GM23338 (cell line): ENCODE data around the gene SREK1IP1. TPM values are rescaled to one million over a fixed set of nuclear protein-coding genes. Genes with fewer than 3 reads are reported as not detected.

Experiments used
- ATAC-seq: fragments of 200-7000 bp; cut with Tn5 transposase; 3 replicates; pipeline ENCODE4 v1.9.1; 2020
- DNase-seq: peaks from one replicate; pipeline ENCODE4 v3.0.0-alpha.2; 2015; ENCODE audit warnings: low spot score
- H2AFZ ChIP-seq: fragments of 200-600 bp; sonication (generic); 2 replicates; pipeline ENCODE4 v1.8.0; 2016; ENCODE audit warnings: antibody characterized with exemption, mild to moderate bottlenecking, moderate library complexity
- H3F3A ChIP-seq: fragments of 200-600 bp; sonication (generic); replicated peaks from 2 replicates; pipeline ENCODE4 v1.8.0; 2017; ENCODE audit warnings: antibody characterized with exemption, mixed run types, low read depth
- H3K27ac ChIP-seq: fragments of 200-600 bp; sonication (generic); 2 replicates; pipeline ENCODE4 v1.6.1; 2016; ENCODE audit warnings: low read depth
- H3K27me3 ChIP-seq: fragments of 200-600 bp; sonication (generic); 2 replicates; pipeline ENCODE4 v1.8.0; 2016; ENCODE audit warnings: mild to moderate bottlenecking, mixed run types, moderate library complexity; ENCODE audit not compliant: insufficient read depth
- H3K36me3 ChIP-seq: fragments of 200-600 bp; sonication (generic); 2 replicates; pipeline ENCODE4 v1.8.0; 2016; ENCODE audit warnings: mild to moderate bottlenecking; ENCODE audit not compliant: insufficient read depth
- H3K4me1 ChIP-seq: fragments of 200-600 bp; sonication (generic); 2 replicates; pipeline ENCODE4 v1.8.0; 2016; ENCODE audit warnings: mild to moderate bottlenecking, moderate library complexity; ENCODE audit not compliant: insufficient read depth
- H3K4me2 ChIP-seq: fragments of 200-600 bp; sonication (generic); 2 replicates; pipeline ENCODE4 v1.7.1; 2017; ENCODE audit warnings: mixed run types
- H3K4me3 ChIP-seq: fragments of 200-600 bp; sonication (generic); 2 replicates; pipeline ENCODE4 v1.6.1; 2016; ENCODE audit warnings: mixed run types
- H3K79me2 ChIP-seq: fragments of 200-600 bp; sonication (generic); replicated peaks from 2 replicates; pipeline ENCODE4 v1.8.0; 2017; ENCODE audit warnings: mild to moderate bottlenecking; ENCODE audit not compliant: insufficient read depth
- H3K9me2 ChIP-seq: fragments of 200-600 bp; sonication (generic); 2 replicates; pipeline ENCODE4 v1.8.0; 2017; ENCODE audit not compliant: insufficient read depth
- H4K20me1 ChIP-seq: fragments of 200-600 bp; sonication (generic); replicated peaks from 2 replicates; pipeline ENCODE4 v1.8.0; 2017; ENCODE audit warnings: mild to moderate bottlenecking; ENCODE audit not compliant: insufficient read depth
- H3K27ac Mint-ChIP-seq: 2 replicates; pipeline ENCODE4 v1.8.0; 2020; ENCODE audit warnings: inconsistent platforms, mild to moderate bottlenecking, moderate library complexity, mixed read lengths
- H3K27me3 Mint-ChIP-seq: 3 replicates; pipeline ENCODE4 v1.8.0; 2022; ENCODE audit warnings: low read depth, mild to moderate bottlenecking, moderate library complexity, mixed read lengths, inconsistent platforms; ENCODE audit not compliant: insufficient read depth, poor library complexity
- H3K36me3 Mint-ChIP-seq: 3 replicates; pipeline ENCODE4 v1.8.0; 2021; ENCODE audit warnings: low read depth, mild to moderate bottlenecking, inconsistent platforms, moderate library complexity, mixed read lengths
- H3K4me1 Mint-ChIP-seq: 3 replicates; pipeline ENCODE4 v1.8.0; 2020; ENCODE audit warnings: mild to moderate bottlenecking, inconsistent platforms, mixed read lengths
- H3K4me3 Mint-ChIP-seq: 3 replicates; pipeline ENCODE4 v1.8.0; 2021; ENCODE audit warnings: moderate library complexity, mild to moderate bottlenecking, inconsistent platforms, mixed read lengths
- H3K9me3 Mint-ChIP-seq: 3 replicates; pipeline ENCODE4 v1.8.0; 2020; ENCODE audit warnings: moderate library complexity, mild to moderate bottlenecking, inconsistent platforms, mixed read lengths
- CREB1 ChIP-seq: fragments of 250-450 bp; sonication (Bioruptor Pico); IDR thresholded peaks from 2 replicates; pipeline ENCODE4 v1.5.0; 2020; ENCODE audit warnings: low read depth, mild to moderate bottlenecking, moderate library complexity
- EZH2 ChIP-seq: fragments of 200-600 bp; sonication (generic); IDR thresholded peaks from one replicate; pipeline ENCODE4 v1.8.0; 2017; ENCODE audit warnings: antibody characterized with exemption, mild to moderate bottlenecking, low read depth; ENCODE audit not compliant: unreplicated experiment
- EZH2phosphoT487 ChIP-seq: fragments of 200-600 bp; sonication (generic); IDR thresholded peaks from one replicate; pipeline ENCODE4 v1.8.1; 2018; ENCODE audit warnings: antibody characterized with exemption; ENCODE audit not compliant: unreplicated experiment
- JUNB ChIP-seq: IDR thresholded peaks from one replicate; pipeline ENCODE4 v1.6.1; 2016; ENCODE audit warnings: antibody characterized with exemption; ENCODE audit not compliant: unreplicated experiment
- NANOG ChIP-seq: IDR thresholded peaks from 2 replicates; pipeline ENCODE4 v1.6.1; 2016; ENCODE audit warnings: antibody characterized with exemption, borderline replicate concordance
- POLR2AphosphoS5 ChIP-seq: IDR thresholded peaks from 2 replicates; pipeline ENCODE4 v1.6.1; 2016; ENCODE audit warnings: antibody characterized with exemption, low read depth
- STAT1 ChIP-seq: IDR thresholded peaks from one replicate; pipeline ENCODE4 v1.6.1; 2016; ENCODE audit warnings: antibody characterized with exemption; ENCODE audit not compliant: unreplicated experiment
- ZNF114 ChIP-seq: fragments of 250-450 bp; sonication (Bioruptor Pico); IDR thresholded peaks from 2 replicates; pipeline ENCODE4 v1.5.0; 2020; ENCODE audit warnings: mild to moderate bottlenecking, moderate library complexity
- ZNF331 ChIP-seq: fragments of 250-450 bp; sonication (Bioruptor Pico); IDR thresholded peaks from 2 replicates; pipeline ENCODE4 v1.5.0; 2020; ENCODE audit warnings: low read depth, mild to moderate bottlenecking, moderate library complexity
- ZNF462 ChIP-seq: fragments of 250-450 bp; sonication (Bioruptor Pico); IDR thresholded peaks from 2 replicates; pipeline ENCODE4 v1.5.0; 2020; ENCODE audit warnings: mild to moderate bottlenecking, moderate library complexity
- polyA plus RNA-seq: library from polyadenylated mRNA; unstranded; fragments of >200 nt; fragmentation: Nextera tagmentation; extraction: Ambion mirVana; gene quantifications from 2 replicates; pipeline ENCODE4 v1.2.1, GENCODE V29; 2016
- total RNA-seq: library from RNA; depleted of rRNA; stranded (reverse); fragments of >200 nt; shearing (Covaris generic); gene quantifications from 2 replicates; pipeline ENCODE4 v1.2.3, GENCODE V29; 2014
- TF ChIP-seq, protein P1 (sequence below): IDR thresholded peaks from 2 replicates; pipeline ENCODE4 v1.6.1; 2016; ENCODE audit warnings: antibody characterized with exemption
- TF ChIP-seq, protein P2 (sequence below): IDR thresholded peaks from one replicate; pipeline ENCODE4 v1.6.1; 2018; ENCODE audit warnings: antibody characterized with exemption; ENCODE audit not compliant: unreplicated experiment
- TF ChIP-seq, protein P3 (sequence below), 2 experiments: fragments of 200-600 bp in 1 of 2; sonication (generic) in 1 of 2; conservative IDR thresholded peaks; 2 replicates each; pipeline versions ENCODE4 v1.5.1 to v1.6.1; 2016 to 2017; ENCODE audit warnings: antibody characterized with exemption in 2 of 2, low read depth in 2 of 2, mild to moderate bottlenecking in 2 of 2, moderate library complexity in 1 of 2

The SREK1IP1 gene
- total and polyA plus RNA-seq, 2 experiments from 2014 or later = 16.7 to 137 TPM

GRCh38 chr5:64771736-64772135 is 3.2 kb upstream of the SREK1IP1 start:
- H3K4me3 ChIP-seq = no peak overlapping the region
- no peak overlapping the region for H3K27ac Mint-ChIP-seq
- TF ChIP-seq, protein P1, sequence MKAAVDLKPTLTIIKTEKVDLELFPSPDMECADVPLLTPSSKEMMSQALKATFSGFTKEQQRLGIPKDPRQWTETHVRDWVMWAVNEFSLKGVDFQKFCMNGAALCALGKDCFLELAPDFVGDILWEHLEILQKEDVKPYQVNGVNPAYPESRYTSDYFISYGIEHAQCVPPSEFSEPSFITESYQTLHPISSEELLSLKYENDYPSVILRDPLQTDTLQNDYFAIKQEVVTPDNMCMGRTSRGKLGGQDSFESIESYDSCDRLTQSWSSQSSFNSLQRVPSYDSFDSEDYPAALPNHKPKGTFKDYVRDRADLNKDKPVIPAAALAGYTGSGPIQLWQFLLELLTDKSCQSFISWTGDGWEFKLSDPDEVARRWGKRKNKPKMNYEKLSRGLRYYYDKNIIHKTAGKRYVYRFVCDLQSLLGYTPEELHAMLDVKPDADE = no peak
- TF ChIP-seq STAT1 = no peak
- TF ChIP-seq ZNF114 (CRISPR knock-in tag) = no peak
- no peak for TF ChIP-seq POLR2AphosphoS5
- TF ChIP-seq, protein P2, sequence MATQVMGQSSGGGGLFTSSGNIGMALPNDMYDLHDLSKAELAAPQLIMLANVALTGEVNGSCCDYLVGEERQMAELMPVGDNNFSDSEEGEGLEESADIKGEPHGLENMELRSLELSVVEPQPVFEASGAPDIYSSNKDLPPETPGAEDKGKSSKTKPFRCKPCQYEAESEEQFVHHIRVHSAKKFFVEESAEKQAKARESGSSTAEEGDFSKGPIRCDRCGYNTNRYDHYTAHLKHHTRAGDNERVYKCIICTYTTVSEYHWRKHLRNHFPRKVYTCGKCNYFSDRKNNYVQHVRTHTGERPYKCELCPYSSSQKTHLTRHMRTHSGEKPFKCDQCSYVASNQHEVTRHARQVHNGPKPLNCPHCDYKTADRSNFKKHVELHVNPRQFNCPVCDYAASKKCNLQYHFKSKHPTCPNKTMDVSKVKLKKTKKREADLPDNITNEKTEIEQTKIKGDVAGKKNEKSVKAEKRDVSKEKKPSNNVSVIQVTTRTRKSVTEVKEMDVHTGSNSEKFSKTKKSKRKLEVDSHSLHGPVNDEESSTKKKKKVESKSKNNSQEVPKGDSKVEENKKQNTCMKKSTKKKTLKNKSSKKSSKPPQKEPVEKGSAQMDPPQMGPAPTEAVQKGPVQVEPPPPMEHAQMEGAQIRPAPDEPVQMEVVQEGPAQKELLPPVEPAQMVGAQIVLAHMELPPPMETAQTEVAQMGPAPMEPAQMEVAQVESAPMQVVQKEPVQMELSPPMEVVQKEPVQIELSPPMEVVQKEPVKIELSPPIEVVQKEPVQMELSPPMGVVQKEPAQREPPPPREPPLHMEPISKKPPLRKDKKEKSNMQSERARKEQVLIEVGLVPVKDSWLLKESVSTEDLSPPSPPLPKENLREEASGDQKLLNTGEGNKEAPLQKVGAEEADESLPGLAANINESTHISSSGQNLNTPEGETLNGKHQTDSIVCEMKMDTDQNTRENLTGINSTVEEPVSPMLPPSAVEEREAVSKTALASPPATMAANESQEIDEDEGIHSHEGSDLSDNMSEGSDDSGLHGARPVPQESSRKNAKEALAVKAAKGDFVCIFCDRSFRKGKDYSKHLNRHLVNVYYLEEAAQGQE = no peak
- no peak for TF ChIP-seq ZNF331
- TF ChIP-seq, protein P3, sequence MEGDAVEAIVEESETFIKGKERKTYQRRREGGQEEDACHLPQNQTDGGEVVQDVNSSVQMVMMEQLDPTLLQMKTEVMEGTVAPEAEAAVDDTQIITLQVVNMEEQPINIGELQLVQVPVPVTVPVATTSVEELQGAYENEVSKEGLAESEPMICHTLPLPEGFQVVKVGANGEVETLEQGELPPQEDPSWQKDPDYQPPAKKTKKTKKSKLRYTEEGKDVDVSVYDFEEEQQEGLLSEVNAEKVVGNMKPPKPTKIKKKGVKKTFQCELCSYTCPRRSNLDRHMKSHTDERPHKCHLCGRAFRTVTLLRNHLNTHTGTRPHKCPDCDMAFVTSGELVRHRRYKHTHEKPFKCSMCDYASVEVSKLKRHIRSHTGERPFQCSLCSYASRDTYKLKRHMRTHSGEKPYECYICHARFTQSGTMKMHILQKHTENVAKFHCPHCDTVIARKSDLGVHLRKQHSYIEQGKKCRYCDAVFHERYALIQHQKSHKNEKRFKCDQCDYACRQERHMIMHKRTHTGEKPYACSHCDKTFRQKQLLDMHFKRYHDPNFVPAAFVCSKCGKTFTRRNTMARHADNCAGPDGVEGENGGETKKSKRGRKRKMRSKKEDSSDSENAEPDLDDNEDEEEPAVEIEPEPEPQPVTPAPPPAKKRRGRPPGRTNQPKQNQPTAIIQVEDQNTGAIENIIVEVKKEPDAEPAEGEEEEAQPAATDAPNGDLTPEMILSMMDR (conservative IDR thresholded peaks at IDR 0.05; ENCODE audit: low read depth in 2 of 2) = no peak
- TF ChIP-seq CREB1 = no peak
- TF ChIP-seq JUNB = no peak
- TF ChIP-seq NANOG = no peak
- no peak for TF ChIP-seq ZNF462
- TF ChIP-seq EZH2phosphoT487 = no peak
- TF ChIP-seq EZH2 = no peak
- H3K9me3 Mint-ChIP-seq = no peaks in the 10 kb centered on the region
- H3K79me2 ChIP-seq = peaks cover 66% of the 10 kb centered on the region
- no peaks in the 10 kb centered on the region; the same call in 1 of the 2 replicates for H3K36me3 ChIP-seq
- H2AFZ ChIP-seq = no peak overlapping the region
- H3K36me3 Mint-ChIP-seq = peaks cover 11% of the 10 kb centered on the region
- no peaks in the 10 kb centered on the region for H3K9me2 ChIP-seq
- H3K4me3 Mint-ChIP-seq = no peak overlapping the region
- H3K4me2 ChIP-seq = no peak overlapping the region
- no peaks in the 10 kb centered on the region; the same call in none of the 2 replicates for H4K20me1 ChIP-seq
- peaks cover 8% of the 10 kb centered on the region for H3K4me1 ChIP-seq
- H3K27me3 Mint-ChIP-seq = no peaks in the 10 kb centered on the region
- no peak for DNase-seq
- H3K4me1 Mint-ChIP-seq = peaks cover 14% of the 10 kb centered on the region
- H3K27me3 ChIP-seq = no peaks in the 10 kb centered on the region
- no peak for ATAC-seq
- H3F3A ChIP-seq = no peaks in the 10 kb centered on the region
- H3K27ac ChIP-seq = no peak overlapping the region
